ENCODE results near the gene RHNO1.

Gene RHNO1, protein sequence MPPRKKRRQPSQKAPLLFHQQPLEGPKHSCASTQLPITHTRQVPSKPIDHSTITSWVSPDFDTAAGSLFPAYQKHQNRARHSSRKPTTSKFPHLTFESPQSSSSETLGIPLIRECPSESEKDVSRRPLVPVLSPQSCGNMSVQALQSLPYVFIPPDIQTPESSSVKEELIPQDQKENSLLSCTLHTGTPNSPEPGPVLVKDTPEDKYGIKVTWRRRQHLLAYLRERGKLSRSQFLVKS

DNA sequence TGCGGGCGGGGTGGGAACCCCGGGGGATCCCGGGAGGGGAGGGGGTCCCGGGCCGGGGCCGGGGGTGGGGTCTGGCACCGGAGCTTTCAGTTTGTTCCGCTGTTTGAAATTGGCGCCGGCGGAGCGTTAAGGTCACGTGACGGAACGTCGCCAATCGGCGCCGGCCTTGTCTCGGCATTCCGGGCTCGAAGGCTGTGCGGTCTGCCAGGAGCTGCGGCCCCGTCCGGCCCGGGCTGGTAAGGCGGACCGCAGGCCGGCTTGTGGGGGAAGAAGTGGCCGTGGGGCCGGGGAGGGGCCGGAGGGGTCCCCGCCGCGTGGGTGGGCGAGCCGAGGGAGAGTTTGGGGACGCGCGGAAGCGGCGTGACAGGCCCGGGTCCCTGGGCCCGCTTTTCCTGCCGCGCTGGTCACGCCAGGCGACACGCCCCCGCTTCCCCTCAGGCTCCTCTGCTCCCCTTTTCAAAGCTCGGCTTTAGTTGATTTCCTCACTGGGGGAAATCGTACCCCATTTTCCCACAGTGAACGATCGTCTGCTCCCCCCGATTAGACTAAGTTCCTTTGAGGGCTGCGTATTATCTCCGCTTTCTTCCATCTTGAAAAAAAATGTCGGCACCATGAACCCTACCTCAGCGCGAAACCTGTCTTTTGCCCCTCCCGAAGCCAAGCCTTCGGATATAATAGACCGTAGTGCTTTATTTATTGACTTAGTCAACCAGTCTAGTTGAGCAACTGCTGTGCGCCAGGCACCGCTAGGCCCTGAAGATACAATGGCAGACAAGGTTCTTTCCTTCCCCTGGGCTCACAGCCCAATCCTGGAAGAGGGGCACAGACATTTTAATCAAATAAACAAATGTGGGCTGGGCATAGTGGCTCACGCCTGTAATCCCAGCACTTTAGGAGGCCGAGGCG is at the start of gene RHNO1, which contains the start of gene FOXM1:
TSS of gene RHNO1 (plus strand) at position 177 of the 906 bp plus-strand sequence. CDS start 8,144 bp downstream, outside the sequence.
TSS of gene FOXM1 (minus strand) at position 128 of the 906 bp plus-strand sequence. CDS start 2,696 bp downstream, outside the sequence.
- DNase-seq: peak; percentile 80 to 96 (median 83)

DNA sequence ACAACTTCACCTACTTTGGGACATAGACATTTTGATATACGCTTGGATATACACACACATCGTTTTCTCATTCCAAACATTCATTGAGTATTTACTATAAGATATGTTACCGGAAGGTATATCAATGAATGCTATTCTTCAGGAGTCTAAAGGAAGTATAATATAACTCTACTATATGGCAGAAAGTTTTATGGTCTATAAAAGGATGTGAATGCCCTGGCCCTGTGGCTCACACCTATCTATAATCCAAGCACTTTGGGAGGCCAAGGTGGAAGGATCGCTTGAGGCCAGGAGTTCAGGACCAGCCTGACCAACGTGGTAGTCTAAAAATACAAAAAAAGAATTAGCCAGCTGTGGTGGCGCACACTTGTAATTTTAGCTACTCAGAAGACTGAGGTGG is 47.7 kb upstream of the RHNO1 start:
- DNase-seq: no peak

DNA sequence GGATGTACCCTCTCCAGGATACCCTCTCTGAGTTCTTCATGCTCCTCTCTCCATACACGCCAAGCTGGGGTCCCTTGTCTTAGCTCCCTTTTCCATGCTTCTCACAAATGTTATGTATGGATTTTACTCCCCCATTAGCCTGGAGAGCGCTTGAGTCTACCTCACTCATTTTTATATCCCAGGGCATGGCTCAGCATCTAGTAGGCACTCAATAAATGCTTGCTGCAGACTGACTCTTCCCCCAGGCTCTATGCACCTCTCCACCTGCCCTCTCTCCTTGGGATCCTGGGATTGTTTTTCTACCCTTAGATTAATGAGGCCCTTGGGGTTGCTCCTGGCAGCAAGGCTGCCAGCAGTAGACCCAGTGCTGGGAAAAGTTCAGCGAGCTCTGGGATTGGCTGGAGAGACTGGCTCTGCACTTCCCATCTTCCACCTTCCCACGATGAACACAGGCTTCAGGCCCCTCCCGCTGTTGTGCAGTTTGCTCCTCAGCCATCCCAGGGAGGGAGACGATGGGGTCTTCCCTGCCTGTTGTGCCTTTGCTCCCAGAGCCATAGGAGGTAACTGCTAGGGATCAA is 44.4 kb upstream of the RHNO1 start:
- DNase-seq: no peak

DNA sequence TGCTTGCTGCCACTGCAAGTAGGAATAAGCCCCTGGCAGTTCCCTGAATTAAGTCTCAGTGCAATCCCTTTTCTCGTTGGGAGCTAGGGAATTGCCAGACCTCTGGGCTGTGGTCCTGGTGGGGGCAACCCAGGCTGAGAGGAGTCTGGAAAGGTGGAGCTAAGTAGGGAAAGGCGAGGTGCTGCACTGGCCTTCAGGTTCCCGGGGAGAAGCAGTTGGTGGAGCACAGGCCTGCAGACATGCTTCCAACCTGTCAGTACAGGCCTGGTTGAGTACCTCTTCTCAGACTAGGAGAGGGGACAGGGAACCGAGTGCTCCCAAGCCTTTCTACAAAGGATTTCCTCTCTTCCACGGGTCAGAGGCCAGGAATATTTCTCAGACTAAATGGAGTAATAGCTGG is 43.7 kb upstream of the RHNO1 start:
- DNase-seq: no peak

DNA sequence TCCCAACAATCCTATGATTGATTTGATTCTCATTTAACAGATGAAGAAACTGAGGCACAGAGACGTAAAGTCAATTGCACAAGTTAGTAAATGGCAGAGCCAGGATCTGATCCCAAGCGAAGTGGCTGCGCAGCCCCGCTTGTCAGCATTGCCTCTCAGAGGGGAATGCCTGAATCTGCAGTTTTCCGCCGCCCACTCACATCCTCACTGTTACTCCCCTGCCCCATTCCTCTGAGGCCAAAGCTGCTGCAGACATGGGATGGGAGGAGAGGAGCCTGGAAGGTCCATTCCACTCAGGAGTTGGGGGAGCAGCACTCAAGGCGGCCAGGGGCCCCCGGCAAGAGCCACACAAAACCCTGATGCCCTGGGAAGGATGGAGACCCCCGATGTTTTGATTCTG is 43.2 kb upstream of the RHNO1 start:
- no peak for DNase-seq

DNA sequence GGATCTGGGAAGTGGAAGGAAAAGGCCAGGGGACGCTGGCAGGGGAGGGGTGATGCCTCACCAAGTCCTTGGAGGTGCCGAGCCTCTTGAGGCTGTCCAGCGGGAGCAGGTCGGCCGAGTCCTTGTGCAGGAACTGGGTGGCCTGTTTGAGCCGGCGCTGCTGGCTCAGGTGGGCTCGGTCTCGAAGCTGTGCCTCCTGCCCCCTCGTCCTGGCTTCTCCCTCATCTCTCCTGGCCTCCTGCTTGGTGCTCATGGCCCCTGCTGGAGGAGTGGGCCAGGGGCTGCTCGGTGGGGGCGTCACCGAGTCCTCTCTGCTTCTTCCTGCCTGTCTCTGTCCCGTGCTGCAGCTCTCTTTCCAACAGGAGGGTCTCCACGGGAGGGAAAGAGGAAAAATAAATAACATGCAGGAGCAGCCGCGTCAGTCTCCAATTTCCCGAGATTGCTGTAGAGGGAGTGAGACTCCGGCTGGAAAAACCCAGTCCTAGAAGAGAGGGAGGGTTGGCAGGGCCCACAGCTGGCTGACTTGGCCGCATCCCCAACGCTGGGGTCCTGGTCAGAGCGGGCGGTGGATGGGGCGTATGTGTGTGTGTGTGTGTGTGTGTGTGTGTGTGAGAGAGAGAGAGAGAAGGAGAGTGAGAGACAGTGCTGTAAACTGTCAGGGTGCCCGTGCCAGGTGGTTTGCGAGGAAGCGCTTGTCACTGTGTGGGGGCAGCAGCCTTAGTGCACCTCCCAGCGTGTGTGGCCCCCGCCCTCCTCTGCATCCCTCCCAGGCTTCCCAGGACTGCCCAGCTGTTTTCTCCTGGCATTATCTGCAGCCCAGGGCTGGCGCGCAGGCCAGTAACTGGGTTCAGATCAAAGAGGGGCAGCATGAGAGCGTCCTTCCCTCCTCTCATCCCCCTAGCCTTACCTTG is 42.2 kb upstream of the RHNO1 start, which contains the start of gene NRIP2:
TSS of gene NRIP2 (minus strand) at position 455 of the 911 bp plus-strand sequence. CDS start at position 403, 52 bp downstream.
- DNase-seq: no peak

DNA sequence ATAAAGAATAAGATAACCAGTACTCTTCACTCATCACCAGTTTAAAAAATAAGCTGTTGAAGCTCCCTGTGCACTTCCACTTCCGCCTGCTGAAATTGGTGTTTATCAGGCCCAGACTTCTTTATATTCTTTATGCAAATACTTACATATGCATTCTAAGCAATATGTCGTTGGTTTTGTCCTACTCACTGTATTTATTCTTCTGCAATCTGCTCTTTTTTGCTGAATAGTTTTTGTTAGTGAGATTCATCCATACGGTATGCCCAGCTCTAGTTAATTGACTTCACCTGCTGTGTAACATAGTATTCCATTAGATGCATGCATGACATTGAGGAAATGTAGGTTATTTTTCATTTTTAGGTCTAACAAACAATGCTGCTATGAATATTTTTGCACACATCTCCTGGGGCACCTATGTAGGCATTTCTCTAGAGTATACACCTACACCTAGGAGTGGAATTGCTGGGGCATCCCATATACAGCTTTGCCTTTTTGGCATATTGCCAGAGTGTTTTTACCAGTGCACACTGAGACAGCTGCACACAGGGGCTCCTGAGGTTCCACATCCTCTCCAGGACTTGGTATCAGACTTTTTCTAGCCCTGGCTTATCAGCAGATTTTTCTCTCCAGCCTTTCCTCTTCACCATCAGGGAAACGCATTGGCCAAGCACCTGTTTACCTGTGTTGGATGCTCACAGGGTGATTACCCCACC is 41.2 kb upstream of the RHNO1 start:
- no peak for DNase-seq

DNA sequence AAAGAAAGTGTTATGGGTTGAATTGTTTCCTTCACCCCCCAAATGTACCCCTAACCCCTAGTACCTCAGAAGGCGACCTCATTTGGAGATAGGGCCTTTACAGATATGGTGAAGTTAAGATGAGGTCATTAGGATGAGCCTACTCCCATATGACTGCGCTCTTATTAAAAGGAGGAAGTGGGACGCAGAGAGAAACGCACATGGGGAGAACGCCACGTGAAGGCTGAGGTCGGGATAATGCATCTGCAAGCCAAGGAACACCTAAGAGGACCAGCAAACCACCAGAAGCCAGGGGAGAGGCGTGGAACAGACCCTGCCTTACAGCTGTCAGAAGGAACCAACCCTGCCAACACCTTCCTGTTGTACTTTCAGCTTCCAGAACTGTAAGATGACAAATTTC is 40.4 kb upstream of the RHNO1 start:
- no peak for DNase-seq

DNA sequence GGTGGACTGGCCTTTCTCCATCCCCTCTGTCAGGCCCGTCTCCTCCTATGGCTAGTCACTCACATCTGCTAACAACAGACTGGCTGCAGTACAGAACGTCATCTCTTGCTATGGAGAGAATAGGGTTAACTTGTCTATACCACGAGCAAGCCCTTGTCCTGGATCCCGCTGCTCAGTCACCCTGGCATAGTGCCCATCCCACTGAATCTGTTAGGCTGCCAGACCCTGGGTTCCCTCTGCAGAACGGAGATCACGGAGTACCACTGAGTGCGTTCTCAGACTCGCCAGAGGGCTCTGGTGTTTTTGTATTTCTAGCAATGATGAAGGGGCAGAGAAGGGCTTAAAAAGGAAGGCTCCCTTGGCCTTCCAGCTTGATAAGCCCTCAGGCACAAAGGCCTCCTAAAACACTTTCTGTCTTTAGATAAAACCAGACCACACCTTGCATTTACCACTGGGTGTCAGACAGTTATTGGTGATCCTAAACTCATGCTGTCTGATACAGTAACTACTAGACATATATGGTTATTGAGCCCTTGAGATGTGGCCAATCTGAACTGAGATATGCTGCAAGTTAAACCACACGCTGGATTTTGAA is 35.9 kb upstream of the RHNO1 start:
- no peak for DNase-seq

DNA sequence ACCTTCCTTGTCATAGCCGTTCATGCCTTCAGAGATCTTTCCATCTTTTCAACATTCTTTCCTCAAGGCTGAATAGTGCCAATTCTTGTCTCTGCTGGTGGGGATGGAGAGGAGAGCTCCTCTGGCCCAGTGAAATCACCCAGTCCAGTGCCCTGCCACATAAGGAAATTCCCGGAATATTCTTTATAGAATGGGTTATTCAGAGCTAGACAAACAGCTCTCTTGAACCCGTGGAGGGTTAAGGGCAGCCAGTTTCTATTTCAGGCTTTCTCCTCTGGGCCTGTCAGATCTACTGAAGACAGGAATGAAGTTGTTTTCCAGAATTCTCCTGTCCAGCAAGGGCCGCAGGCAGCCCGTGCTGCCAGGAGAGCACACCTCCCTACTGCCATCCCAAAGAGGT is 34.1 kb upstream of the RHNO1 start:
- DNase-seq: no peak

DNA sequence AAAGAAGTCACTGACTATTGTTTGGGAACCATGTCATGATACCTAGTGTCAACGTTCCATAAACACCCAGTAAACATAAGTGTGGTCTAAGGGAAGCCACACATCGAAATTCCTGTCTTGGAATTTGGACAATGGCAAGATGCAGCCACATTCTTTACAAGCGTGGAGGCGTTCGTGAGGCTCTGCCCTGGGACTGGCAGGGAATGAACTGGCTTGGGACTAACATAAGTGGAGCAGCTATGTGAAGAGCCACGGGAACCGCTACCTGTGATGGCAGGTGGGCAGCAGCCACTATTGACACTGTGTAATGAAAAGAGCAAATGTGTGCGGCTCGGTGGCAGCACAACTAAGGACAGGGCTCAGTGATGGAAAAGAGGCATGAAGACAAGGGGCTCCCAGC is 32.2 kb upstream of the RHNO1 start:
- no peak for DNase-seq

DNA sequence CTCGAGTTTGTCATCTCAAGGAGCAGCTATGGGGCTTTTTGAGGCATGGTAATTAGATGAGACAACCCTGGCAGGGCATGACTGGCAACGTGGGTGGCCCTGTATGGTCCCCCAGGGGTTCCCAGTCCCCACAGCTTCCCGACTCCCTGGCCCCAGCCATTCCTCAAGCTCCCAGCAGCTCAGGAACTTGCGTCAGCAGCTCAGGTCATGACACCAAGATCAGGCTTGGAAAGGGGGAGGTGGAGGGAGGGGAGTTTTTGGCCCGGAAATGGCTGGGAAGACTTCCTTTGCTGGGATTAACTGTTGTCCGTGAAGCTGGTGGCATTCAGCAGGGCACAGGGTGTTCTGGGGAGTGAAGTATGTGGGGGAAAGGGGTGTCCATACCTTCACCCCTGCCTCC is 31.7 kb upstream of the RHNO1 start:
- DNase-seq: no peak

DNA sequence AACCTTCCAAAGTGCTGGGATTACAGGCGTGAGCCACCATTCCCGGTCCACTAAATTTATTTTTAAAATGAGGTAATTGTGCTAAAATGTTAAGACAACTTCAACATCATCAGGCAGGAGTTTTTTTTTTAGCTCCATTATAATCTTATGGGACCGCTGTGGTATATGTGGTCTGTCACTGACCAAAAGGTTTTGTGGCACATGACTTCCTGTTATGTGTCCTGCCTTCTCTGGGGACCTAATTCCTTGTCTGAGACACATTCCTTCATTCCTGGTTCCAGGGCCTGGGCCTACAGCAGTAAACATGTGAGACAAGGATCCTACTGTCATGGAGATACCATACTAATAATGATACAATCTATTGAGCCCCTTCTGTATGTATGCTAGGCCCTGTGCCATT is 25.1 kb upstream of the RHNO1 start:
- no peak for DNase-seq

DNA sequence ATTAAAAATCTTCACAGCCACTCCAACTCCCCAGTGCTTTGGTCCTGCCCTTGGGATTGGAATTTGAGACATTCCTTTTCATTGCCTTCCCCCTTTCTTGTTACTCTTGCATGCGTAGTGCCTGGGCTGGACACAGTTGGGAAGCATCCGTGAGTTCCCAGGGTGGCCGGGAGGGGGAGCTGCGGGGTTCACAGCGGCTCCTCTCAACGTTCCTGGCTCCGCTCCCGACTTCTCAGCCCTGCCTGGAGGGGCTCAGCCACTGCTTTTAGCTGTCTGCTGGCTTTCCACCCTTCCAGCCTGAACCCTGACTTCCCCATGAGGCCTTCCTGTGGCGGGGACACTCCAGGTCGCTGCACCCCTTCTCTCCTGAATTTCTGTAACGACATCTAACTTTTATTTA is 23.4 kb upstream of the RHNO1 start:
- DNase-seq: peak in 5 of 6 experiments; percentile 5 to 23 (median 7)

DNA sequence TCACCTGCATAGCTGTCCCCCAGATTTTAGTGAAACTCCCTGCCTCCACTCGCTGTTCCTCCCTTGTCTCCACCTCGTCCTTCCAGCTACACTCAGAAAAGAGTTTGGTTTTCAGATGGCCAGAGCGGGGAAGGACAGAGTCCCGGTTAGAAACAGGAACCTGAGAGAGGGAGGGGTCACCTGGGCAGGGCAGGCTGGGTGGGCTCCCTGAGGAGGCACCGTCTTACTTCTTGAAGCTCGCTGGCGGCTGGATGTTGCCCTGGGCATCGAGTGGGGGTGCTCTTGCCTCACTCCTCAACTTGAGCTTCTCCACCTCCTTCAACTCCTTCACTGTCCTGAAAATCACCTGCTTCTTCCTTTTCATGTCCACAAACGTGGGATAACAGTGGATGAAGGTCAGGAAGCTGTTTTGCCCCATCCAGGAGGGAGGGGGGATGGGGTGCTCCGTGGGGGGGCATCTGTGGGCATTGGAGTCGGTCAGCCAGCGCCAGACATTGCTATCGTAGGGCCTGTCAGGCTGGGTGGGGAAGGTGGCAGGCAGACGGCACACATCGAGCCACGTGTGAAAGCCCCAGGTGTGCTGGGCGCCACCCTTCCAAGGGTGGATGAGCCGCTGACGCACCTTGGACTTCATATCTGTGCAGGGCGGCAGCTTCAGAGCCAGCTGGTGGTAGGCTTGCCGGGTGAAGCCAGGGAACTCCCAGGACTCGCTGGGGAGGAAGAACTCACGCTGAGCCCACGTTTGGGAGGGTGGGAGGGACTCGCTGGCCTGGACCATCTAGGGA is 22.2 kb upstream of the RHNO1 start:
- DNase-seq: no peak

DNA sequence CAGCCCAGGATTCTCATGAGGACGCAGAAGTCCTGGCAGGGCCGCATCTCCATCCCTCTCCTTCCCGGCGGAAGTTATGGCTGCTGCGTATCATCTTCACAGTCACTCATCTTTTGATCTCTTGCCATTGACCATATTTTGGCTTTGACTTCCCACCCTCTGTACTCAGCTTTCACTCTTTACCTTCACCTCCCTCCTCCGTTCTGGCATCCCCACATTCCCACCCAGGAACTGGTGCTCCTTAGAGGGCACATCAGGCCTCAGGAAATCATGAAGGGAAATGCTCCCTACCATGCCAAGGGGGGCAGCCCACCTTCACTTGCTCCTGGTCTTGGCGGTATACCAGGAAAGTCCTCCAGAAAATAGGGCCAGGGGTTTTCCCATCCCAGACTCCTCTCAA is 21.5 kb upstream of the RHNO1 start:
- DNase-seq: no peak

DNA sequence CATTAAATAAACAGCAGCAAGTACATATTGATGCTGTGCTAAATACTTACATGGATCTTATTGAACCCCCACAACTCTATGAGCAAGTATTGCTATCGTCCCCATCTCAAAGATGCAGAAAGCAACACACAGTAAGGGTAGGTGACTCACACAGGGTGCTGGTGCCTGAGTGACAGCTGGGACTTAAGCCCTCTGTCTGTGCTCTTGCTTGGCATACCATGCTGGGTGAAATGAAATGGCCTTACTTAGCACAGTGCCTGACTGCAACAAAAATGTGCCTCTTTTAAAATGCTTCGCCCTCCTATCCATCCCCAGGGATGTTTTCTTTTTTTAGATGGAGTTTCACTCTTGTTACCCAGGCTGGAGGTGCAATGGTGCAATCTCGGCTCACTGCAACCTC is 21.0 kb upstream of the RHNO1 start:
- no peak for DNase-seq

DNA sequence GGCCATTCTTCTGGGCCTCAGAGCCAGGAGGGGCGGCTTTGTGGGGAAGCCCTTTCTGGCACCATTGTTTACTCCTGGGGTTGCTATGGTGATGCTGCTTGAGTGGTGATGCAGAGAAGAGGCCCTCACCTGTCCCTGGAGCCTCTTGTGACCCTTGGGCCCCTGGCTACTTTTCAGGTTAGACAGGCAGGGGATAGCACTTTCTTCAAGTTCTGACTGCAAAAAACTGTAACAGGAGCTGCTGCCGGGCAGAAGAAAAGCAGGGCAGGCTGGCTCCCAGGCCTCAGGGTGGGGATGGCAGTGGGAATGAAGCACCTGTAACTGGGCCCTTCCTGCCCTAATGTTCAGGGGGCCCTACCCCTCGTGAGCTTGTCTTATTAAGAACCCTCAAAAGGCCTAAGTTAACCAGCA is 20.0 kb upstream of the RHNO1 start, which contains the start of gene TEX52:
TSS of gene TEX52 (minus strand) at position 19 of the 411 bp plus-strand sequence. CDS start at position 6, 13 bp downstream.
- no peak for DNase-seq

DNA sequence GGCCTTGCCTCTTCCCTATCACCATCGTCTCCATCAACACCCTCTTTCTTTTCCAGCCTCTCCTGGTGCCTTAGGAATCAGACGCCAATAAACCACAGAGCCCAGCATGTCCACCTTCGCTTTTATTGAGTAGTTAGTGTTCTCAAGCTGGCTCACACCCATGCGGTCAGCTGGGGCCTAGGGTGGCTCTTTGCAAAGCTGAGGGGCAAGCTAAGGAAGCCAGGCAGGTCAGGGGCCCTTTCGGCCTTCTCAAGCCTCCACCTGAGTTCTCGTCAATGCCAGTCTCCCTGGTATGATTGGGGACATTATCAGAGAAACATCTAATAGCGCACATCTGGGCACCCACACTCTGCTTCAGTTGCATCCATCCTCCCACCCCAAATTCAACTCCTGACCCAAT is 19.4 kb upstream of the RHNO1 start:
- no peak for DNase-seq

DNA sequence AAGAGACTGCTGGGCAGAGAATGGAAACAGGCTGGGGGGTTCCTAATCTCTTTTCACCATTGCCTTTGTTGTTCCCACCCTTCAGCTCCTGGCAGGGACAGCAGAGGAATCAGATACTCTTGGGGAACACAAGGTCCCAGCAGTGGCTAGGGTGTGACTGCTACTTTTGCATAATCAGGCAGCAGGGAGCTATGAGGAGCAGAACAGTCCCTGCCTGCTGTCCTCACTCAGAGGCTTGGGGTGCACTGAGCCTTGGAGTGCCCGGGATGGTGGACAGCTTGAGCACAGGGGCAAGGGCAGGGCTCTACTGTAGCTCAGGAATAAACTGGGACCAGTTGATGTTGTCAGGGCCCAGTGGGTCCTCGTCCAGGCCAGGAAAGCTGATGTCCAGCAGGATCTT is 18.7 kb upstream of the RHNO1 start:
- no peak for DNase-seq

All from stimulated activated naive CD4-positive, alpha-beta T cell (primary cell).